Activated CD4-positive, alpha-beta T cell treated with anti-CD3 and anti-CD28 coated beads, Interleukin-2, amount 10 ng/mL, durations not matched to agents 7 days and 5 days (primary cell): Measurements from ENCODE around the gene CREG2. TPM values are rescaled to one million over a fixed set of nuclear protein-coding genes. Genes with fewer than 3 reads are reported as not detected.
"Not testable (repeated sequence)": the region's sequence is repeated elsewhere in the genome, so short reads cannot be mapped to it uniquely, and the experiment has no call there.

Experiments used
- CTCF ChIA-PET: fragments of 350-600 bp; sonication (Branson Sonifier 250); formaldehyde crosslinking; loops from one replicate; lab custom pipeline; 2021; ENCODE audit warnings: antibody characterized with exemption; lab: Charles Lee
- POLR2A ChIA-PET: fragments of 350-600 bp; sonication (Branson Sonifier 250); formaldehyde crosslinking; loops from one replicate; lab custom pipeline; 2021; ENCODE audit warnings: antibody characterized with exemption; lab: Charles Lee
- DNase-seq: peaks from one replicate; pipeline ENCODE4 v3.0.0-alpha.2; 2020
- H3K27ac Mint-ChIP-seq: one replicate; pipeline ENCODE4 v1.8.0; 2021; ENCODE audit warnings: mild to moderate bottlenecking, moderate library complexity, mixed read lengths
- H3K27me3 Mint-ChIP-seq: one replicate; pipeline ENCODE4 v1.8.0; 2021; ENCODE audit warnings: mixed read lengths
- H3K36me3 Mint-ChIP-seq: one replicate; pipeline ENCODE4 v1.8.0; 2021; ENCODE audit warnings: low read depth, mixed read lengths
- H3K4me1 Mint-ChIP-seq: one replicate; pipeline ENCODE4 v1.8.0; 2021; ENCODE audit warnings: mixed read lengths
- H3K4me3 Mint-ChIP-seq: one replicate; pipeline ENCODE4 v1.8.0; 2021; ENCODE audit warnings: mild to moderate bottlenecking, moderate library complexity, mixed read lengths
- H3K9me3 Mint-ChIP-seq: one replicate; pipeline ENCODE4 v1.8.0; 2021; ENCODE audit warnings: mixed read lengths
- total RNA-seq, 2 experiments: library from RNA; stranded (reverse); gene quantifications; one replicate each; pipeline ENCODE4 v1.2.3, GENCODE V29; 2021

Gene CREG2
- total RNA-seq, 2 experiments from 2014 or later: 0.31 to 0.52 TPM

DNA sequence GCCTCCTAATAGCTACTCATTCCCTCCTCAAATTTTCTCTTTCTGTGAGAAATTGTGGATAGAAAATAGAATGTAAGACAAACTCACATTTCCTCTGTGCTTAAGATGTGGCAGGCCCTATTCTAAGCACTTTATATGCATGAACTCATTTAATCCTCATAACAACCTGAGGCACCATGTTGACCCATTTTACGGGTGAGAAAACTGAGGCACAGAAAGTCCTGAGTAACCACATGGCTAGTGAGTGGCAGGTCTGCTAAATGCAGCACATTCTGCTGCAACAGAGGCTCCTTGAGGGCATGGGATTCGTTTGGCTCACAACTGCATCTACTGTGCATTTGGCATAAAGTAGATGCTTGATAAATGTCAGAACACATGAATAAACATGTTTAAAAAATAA lies 56.1 kb downstream of the CREG2 start:
- H3K27ac Mint-ChIP-seq: no peak overlapping the region
- no peaks in the 10 kb centered on the region for H3K27me3 Mint-ChIP-seq
- no peak for DNase-seq
- POLR2A ChIA-PET: no interaction called here
- H3K4me3 Mint-ChIP-seq: no peak overlapping the region
- no peaks in the 10 kb centered on the region for H3K9me3 Mint-ChIP-seq
- CTCF ChIA-PET: interaction anchor here (1.0 to 6.3 kb wide), 2 partner anchors 11 to 31 kb away, joined by 3 to 30 read pairs; no protein-coding TSS in a partner anchor
- H3K36me3 Mint-ChIP-seq: peaks cover 5% of the 10 kb centered on the region
- H3K4me1 Mint-ChIP-seq: peaks cover 22% of the 10 kb centered on the region

DNA sequence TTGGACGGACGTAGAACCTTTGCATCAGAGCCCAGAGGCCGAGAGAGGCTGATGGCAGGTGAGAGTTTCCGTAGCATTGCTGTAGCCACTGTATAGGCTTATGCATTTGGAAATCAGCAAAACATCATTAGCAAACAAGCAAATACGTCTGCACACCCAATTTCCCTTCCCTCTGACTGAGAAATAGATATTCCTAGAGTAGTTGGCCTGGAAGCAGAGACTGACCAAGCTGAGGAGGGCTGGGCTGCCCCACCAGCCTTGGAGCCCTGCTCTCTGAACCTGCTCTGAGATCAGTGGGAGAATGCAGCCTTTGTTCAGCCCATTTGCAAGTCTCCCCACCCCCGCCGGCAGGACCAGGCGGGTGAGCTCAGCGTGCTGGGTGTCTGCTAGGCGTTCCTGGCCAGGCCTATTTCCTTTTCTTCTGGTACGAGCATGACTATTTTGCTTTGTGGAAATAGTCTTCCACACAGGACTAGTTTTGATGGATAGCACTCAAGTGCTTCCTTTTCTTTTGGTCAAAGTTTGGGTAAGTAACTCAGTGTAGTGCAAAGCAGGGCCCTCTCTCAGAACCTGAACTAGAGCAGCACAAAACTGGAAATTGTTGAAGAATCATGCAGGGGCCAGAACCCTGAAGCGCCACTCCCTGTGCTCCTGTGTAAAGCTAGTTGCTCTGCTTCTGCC lies 56.9 kb downstream of the CREG2 start:
- no peak overlapping the region for H3K27ac Mint-ChIP-seq
- POLR2A ChIA-PET: interaction anchor here (0.9 kb wide), 1 partner anchor 13 kb away, joined by 3 read pairs; no protein-coding TSS in a partner anchor
- H3K9me3 Mint-ChIP-seq: no peaks in the 10 kb centered on the region
- H3K4me1 Mint-ChIP-seq: peaks cover 22% of the 10 kb centered on the region
- H3K27me3 Mint-ChIP-seq: no peaks in the 10 kb centered on the region
- H3K36me3 Mint-ChIP-seq: peaks cover 5% of the 10 kb centered on the region
- DNase-seq: peak; percentile 42
- CTCF ChIA-PET: interaction anchor here (0.8 to 6.3 kb wide), 3 partner anchors 12 to 148 kb away, joined by 3 to 30 read pairs (median 3); no protein-coding TSS in a partner anchor
- H3K4me3 Mint-ChIP-seq: no peak overlapping the region

DNA sequence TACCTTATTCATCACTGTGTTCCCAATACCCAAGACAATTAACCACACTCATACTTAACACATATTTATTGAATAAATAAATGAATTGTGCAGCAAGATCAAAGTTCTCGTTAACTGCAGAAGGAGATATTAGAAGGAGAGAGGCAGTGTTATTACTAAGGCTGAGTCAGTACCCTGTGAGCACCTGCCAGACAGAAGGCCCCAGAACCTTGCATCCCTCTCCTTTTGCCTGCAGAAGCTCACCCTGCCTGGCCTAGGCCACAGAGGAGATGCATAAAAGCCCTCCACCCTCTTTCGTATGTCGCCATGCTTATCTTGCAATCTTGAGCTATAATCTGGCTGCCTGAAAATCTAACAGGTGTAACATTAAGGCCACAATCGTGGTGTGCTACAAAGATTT lies 58.3 kb downstream of the CREG2 start:
- POLR2A ChIA-PET: interaction anchor here (1.8 kb wide), 1 partner anchor 20 kb away, joined by 6 read pairs; the partner anchor contains the start of gene RNF149
- Mint-ChIP-seq H3K4me1 (peaks cover 22% of the 10 kb centered on the region), H3K4me3 (no peak overlapping the region), H3K27ac (no peak overlapping the region), H3K9me3 (peaks cover 2% of the 10 kb centered on the region), H3K27me3 (no peaks in the 10 kb centered on the region), H3K36me3 (peaks cover 5% of the 10 kb centered on the region)
- DNase-seq: no peak
- CTCF ChIA-PET: interaction anchor here (0.9 to 6.3 kb wide), 5 partner anchors 8 to 327 kb away, joined by 3 to 30 read pairs (median 3); partner anchors contain the start of gene RPL31

DNA sequence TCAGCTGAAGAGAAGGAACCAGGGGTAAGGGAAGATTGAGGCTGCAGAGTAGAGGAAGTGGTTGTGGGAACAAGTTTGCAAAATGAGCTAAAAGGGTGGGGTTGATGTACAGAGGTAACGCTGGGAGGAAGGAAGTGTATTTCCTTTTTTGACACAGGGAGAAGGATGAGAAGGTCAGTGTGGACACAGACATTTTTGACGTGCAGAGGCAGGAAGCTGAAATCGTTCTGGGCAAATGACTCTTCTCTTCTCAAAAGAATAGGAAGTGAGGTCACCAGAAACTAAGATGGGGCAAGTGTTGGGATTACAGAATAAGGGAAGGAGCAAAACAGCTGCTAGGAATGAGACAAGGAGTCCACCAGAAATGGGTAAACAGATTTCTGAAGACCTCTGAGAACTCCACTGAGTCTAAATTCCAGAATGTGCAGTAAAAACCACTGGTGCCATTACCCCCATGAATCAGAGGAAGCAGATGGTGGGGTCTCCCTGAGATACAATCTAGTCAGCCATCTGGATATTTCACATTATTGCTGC lies 58.8 kb downstream of the CREG2 start:
- H3K9me3 Mint-ChIP-seq: peaks cover 2% of the 10 kb centered on the region
- ChIA-PET CTCF (interaction anchor here (0.9 to 6.3 kb wide), 6 partner anchors 9 to 327 kb away, joined by 3 to 30 read pairs (median 3); partner anchors contain the start of gene RPL31), POLR2A (interaction anchor here (0.6 to 1.8 kb wide), 2 partner anchors 12 to 20 kb away, joined by 5 to 6 read pairs; partner anchors contain the start of gene RNF149)
- no peak overlapping the region for H3K27ac Mint-ChIP-seq
- H3K27me3 Mint-ChIP-seq: no peaks in the 10 kb centered on the region
- peaks cover 5% of the 10 kb centered on the region for H3K36me3 Mint-ChIP-seq
- peaks cover 17% of the 10 kb centered on the region for H3K4me1 Mint-ChIP-seq
- H3K4me3 Mint-ChIP-seq: no peak overlapping the region
- peak; percentile 68 for DNase-seq

DNA sequence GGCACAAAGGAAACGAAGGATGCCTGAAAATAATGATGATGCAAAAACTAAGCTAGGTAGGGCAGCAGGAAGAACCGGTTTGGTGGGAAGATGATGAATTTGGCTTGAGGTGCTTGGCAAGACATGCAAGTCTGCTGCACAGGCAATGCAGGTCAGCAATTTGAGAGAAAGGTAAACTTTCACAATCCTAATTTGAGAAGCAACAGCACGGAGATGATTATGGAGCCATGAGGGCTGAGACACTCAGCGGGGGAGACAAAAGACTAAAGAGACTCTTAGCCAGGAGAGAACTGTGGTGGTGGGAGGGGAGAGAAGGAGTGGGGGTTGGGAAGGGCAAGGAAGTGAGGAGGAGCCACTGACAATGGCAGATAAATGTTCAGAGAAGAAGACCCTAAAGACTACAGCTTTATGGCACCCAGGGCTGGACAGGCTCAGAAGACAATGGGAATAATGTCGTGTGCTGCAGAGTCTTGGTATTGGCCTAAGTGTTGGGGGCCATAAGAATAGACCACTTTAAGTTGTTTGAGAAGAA lies 59.4 kb downstream of the CREG2 start:
- DNase-seq: no peak
- Mint-ChIP-seq H3K4me3 (no peak overlapping the region), H3K9me3 (peaks cover 2% of the 10 kb centered on the region), H3K4me1 (peaks cover 14% of the 10 kb centered on the region), H3K27ac (no peak overlapping the region), H3K27me3 (no peaks in the 10 kb centered on the region), H3K36me3 (peaks cover 5% of the 10 kb centered on the region)
- ChIA-PET CTCF (interaction anchor here (1.0 to 6.3 kb wide), 5 partner anchors 9 to 326 kb away, joined by 3 to 30 read pairs (median 3); partner anchors contain the start of gene RPL31), POLR2A (interaction anchor here (0.6 to 1.8 kb wide), 2 partner anchors 13 to 19 kb away, joined by 5 to 6 read pairs; partner anchors contain the start of gene RNF149)

DNA sequence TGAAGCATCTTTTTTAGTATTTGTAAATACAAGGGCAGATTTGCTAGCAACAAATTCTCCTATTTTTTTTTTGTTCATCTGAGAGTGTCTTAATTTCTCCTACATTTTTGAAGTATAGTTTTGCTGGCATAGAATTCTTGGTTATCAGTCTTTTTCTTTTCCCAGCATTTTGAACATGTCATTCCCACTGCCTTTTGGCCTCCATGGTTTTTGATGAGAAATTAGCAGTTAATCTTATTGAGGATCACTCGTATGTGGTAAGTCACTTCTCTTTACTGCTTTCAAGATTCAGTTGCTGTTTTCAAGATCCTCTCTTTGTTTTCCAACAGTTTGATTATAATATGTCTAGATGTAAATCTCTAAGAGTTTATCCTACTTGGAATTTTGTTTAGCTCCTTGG lies 61.9 kb downstream of the CREG2 start:
- no peak overlapping the region for H3K27ac Mint-ChIP-seq
- POLR2A ChIA-PET: no interaction called here
- H3K36me3 Mint-ChIP-seq: peaks cover 5% of the 10 kb centered on the region
- CTCF ChIA-PET: no interaction called here
- no peak for DNase-seq
- H3K4me1 Mint-ChIP-seq: peaks cover 6% of the 10 kb centered on the region
- no peak overlapping the region for H3K4me3 Mint-ChIP-seq
- peaks cover 4% of the 10 kb centered on the region for H3K27me3 Mint-ChIP-seq
- peaks cover 6% of the 10 kb centered on the region for H3K9me3 Mint-ChIP-seq

DNA sequence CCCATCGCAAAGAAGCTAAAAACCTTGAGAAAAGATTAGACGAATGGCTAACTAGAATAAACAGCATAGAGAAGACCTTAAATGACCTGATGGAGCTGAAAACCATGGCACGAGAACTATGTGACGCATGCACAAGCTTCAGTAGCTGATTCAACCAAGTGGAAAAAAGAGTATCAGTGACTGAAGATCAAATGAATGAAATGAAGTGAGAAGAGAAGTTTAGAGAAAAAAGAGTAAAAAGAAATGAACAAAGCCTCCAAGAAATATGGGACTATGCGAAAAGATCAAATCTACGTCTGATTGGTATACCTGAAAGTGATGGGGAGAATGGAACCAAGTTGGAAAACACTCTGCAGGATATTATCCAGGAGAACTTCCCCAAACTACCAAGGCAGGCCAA lies 70.7 kb downstream of the CREG2 start:
- CTCF ChIA-PET, H3K27ac Mint-ChIP-seq, H3K9me3 Mint-ChIP-seq, DNase-seq, H3K4me3 Mint-ChIP-seq: not testable (repeated sequence)
- H3K27me3 Mint-ChIP-seq: peaks cover 33% of the 10 kb centered on the region
- peaks cover 11% of the 10 kb centered on the region for H3K36me3 Mint-ChIP-seq
- POLR2A ChIA-PET: interaction anchor here (0.6 kb wide), 1 partner anchor 343 kb away, joined by 3 read pairs; no protein-coding TSS in a partner anchor
- peaks cover 22% of the 10 kb centered on the region for H3K4me1 Mint-ChIP-seq

DNA sequence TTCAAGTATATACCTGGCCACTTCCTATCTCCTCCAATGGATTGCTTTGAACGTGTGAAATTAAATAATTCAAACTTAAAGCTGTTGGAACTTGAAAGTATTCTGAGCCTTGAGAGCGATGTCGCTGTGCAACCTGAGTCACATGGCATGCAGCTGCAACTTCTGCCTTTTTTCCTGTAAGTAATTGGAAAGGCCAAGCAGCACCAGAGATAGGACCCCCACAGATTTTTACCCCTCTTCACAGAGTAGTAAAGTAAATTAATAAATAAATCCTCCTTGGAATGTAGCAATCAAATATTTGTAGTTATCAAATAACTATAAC lies 75.6 kb downstream of the CREG2 start:
- Mint-ChIP-seq H3K36me3 (peaks cover 12% of the 10 kb centered on the region), H3K27me3 (peaks cover 4% of the 10 kb centered on the region), H3K4me3 (peak overlapping the region; percentile 28), H3K27ac (peak overlapping the region; percentile 43), H3K9me3 (peaks cover 2% of the 10 kb centered on the region), H3K4me1 (peaks cover 46% of the 10 kb centered on the region)
- POLR2A ChIA-PET: interaction anchor here (0.6 kb wide), 1 partner anchor 132 kb away, joined by 3 read pairs; no protein-coding TSS in a partner anchor
- CTCF ChIA-PET: interaction anchor here (1.5 to 1.7 kb wide), 2 partner anchors 31 to 79 kb away, joined by 4 read pairs; no protein-coding TSS in a partner anchor
- peak; percentile 21 for DNase-seq

DNA sequence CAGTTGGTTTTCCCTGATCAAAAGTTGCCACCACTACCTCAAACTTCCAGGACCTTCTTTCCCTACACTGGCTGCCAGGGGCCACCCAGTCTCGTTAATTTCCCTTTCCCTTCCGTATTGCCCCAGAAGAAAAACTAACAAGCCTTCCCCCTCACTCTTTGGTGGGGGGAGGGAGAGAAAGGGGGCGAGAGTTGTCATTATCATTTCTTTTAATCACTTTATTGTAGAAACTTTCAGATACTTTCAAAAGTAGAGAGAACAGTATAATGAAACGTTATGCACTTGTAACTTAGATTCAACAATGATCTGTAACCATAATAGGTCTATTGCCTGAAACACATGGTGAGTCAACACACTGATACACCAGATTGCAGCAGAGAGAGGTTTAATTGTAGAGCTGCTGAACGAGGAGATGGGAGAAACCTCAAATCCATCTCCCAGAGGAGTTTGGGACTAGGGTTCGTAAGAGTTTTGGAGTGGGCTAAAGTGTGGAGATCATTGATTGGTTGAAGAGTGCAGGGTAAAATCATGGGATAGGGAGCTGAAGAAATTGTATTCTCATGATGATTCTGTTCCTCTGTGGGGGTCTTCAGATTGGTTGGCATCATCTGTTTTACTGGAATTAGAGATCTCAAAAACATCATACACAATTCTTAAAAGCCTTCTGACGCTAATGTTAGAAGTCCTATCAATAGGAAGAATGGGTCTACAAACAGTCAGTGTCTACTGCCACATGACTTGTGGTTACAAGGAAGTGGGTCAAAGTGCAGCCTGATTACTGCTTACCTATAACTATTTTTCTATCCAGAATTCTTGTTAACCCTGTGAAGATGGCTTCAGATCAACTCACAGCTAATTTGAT lies 76.2 kb downstream of the CREG2 start:
- Mint-ChIP-seq H3K36me3 (peaks cover 14% of the 10 kb centered on the region), H3K27ac (peak overlapping the region; percentile 79), H3K4me1 (peaks cover 47% of the 10 kb centered on the region), H3K4me3 (peak overlapping the region; percentile 41), H3K27me3 (peaks cover under 1% of the 10 kb centered on the region), H3K9me3 (no peaks in the 10 kb centered on the region)
- DNase-seq: peak; percentile 35
- ChIA-PET POLR2A (interaction anchor here (0.6 kb wide), 1 partner anchor 132 kb away, joined by 3 read pairs; no protein-coding TSS in a partner anchor), CTCF (interaction anchor here (1.5 to 1.7 kb wide), 2 partner anchors 31 to 78 kb away, joined by 4 read pairs; no protein-coding TSS in a partner anchor)

DNA sequence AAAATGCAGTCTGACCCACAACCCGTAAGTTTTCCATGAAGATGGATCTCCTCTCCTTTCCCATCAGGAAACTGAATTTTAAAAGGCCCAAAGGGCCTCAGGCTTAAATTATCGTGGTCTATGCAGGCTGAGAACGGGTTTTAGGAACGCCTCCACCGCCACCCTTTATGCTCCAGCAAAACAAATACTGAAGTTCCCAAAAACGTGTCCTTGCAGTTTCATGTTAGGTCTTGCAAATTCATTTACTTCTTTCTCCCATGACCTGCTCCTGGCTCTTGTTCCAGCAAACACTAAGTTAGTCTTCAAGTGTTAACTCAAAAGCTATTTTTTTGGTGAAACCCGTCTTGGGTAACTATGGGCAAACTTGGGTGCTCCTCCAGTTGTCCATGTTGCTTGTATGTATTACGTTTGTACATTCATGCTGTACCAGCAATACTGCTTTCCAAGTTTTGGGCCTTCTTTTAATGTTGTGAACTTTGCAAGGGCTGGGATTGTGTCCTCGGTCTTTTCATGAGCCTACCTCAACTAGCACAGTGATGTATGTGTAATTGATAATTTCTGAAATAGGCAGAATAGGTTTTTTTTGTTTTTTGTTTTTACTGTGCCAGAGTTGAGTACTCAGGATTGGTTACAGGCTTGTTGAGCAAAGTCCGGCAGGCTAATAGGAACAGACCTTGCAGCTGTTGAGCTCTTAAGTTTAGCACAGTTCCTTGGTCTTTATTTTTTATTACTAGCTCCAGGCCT lies 77.0 kb downstream of the CREG2 start:
- no peak for DNase-seq
- Mint-ChIP-seq H3K36me3 (peaks cover 22% of the 10 kb centered on the region), H3K4me3 (no peak overlapping the region), H3K4me1 (peaks cover 49% of the 10 kb centered on the region), H3K9me3 (no peaks in the 10 kb centered on the region), H3K27ac (no peak overlapping the region), H3K27me3 (no peaks in the 10 kb centered on the region)
- POLR2A ChIA-PET: no interaction called here
- CTCF ChIA-PET: interaction anchor here (1.5 to 1.8 kb wide), 3 partner anchors 11 to 77 kb away, joined by 4 read pairs; no protein-coding TSS in a partner anchor

DNA sequence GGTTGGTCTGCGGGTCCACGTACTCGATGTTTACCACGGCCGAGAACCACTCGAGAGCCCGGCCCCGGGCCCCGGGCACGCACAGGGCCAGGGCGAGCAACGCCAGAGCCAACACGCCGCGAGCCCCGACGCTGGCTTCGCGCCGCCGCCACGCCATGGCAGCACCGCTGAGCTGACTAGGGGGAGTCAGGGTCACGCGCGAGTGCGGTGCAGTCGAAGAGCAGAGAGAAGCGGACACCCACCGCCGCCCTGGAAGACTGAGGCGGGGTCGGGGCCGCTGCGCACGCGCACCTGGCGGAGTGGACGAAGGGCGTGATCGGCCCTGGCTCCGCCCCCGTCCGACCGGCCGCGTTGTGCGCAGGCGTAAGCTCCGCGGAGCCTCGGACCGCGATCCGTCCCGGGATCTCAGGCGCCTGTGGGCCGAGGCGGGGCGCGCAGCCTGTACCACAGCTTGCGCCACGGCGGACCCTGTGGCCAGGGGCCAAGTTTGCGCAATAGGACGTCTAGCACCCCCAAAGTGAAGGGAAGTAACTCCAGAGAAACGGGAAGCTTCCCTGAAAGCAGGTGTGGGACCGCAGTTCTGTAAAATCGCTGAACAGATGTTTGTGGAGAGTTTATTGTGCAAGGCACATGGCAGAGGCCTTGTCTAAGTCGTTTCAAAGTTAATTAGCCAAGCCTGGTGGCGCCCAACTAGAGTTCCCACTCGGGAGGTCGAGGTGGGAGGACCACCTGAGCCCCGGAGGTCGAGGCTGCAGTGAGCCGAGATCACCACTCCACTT lies 78.7 kb downstream of the CREG2 start, which contains the start of gene RNF149:
TSS of gene RNF149 (minus strand) at position 270 of the 779 bp plus-strand sequence. CDS start at position 157, 113 bp downstream.
- no peaks in the 10 kb centered on the region for H3K9me3 Mint-ChIP-seq
- peak within 1 kb of the TSS; percentile 98 for H3K4me3 Mint-ChIP-seq
- peak within 1 kb of the TSS; percentile 96 for H3K27ac Mint-ChIP-seq
- peaks cover 64% of the 10 kb centered on the region for H3K4me1 Mint-ChIP-seq
- CTCF ChIA-PET: interaction anchor here (0.6 to 1.8 kb wide), 3 partner anchors 9 to 55 kb away, joined by 3 to 4 read pairs (median 3); no protein-coding TSS in a partner anchor
- POLR2A ChIA-PET: interaction anchor here (0.7 to 1.8 kb wide), 2 partner anchors 20 to 417 kb away, joined by 3 to 6 read pairs; no protein-coding TSS in a partner anchor
- peaks cover 37% of the 10 kb centered on the region for H3K36me3 Mint-ChIP-seq
- H3K27me3 Mint-ChIP-seq: no peaks in the 10 kb centered on the region
- DNase-seq: peak; percentile 89
